HepG2 (cell line): ENCODE results near the gene SPSB2. TPM values are rescaled to one million over a fixed set of nuclear protein-coding genes. Genes with fewer than 3 reads are reported as not detected.

Experiments
- ATAC-seq: fragments of 200-7000 bp; cut with Tn5 transposase; 3 replicates; pipeline ENCODE4 v1.9.1; 2020; ENCODE audit warnings: mild to moderate bottlenecking, moderate library complexity
- BruUV-seq: library from RNA; stranded (reverse); fragments of 400-500 nt; replicated peaks from 2 replicates; lab custom pipeline; 2021; lab: Mats Ljungman, UMichigan
- CTCF ChIA-PET: fragments of 300-600 bp; formaldehyde crosslinking; extraction: SDS; loops from one replicate; lab custom pipeline; 2021; ENCODE audit warnings: low total read pairs, inconsistent platforms, low intra/inter-chr PET ratio; lab: Yijun Ruan, JAX
- POLR2A ChIA-PET: fragments of 350-600 bp; sonication (Branson Sonifier 250); formaldehyde crosslinking; loops from one replicate; lab custom pipeline; 2020; ENCODE audit warnings: antibody characterized with exemption, inconsistent platforms; lab: Yijun Ruan, JAX
- DNase-seq: peaks from one replicate; pipeline ENCODE4 v3.0.0-alpha.2; 2015; ENCODE audit warnings: low spot score
- FAIRE-seq: peaks from 3 replicates; lab custom pipeline; 2011; peaks lifted over from hg19 to GRCh38; lab: Jason Lieb, UNC
- H2AFZ ChIP-seq: one replicate; pipeline ENCODE4 v1.6.1; 2011; ENCODE audit warnings: low read length, inconsistent platforms
- H3K27ac ChIP-seq: fragments of 300-600 bp; 3 replicates; pipeline ENCODE4 v1.8.0; 2011; ENCODE audit warnings: mixed run types, mild to moderate bottlenecking, mixed read lengths, low read length, inconsistent platforms; ENCODE audit not compliant: insufficient read depth; ENCODE audit errors: extremely low read length
- H3K27me3 ChIP-seq, 2 experiments: fragments of 200-600 bp in 1 of 2; 2 replicates in 1 of 2; 3 replicates in 1 of 2; pipeline versions ENCODE4 v1.6.0 to v1.8.0; 2011; ENCODE audit warnings: low read length in 2 of 2, mild to moderate bottlenecking in 2 of 2, moderate library complexity in 2 of 2, inconsistent platforms in 1 of 2; ENCODE audit not compliant: insufficient read depth in 2 of 2, control insufficient read depth in 1 of 2
- H3K36me3 ChIP-seq, 2 experiments: fragments of 200-600 bp in 1 of 2; replicated peaks in 1 of 2; 2 replicates in 1 of 2; 3 replicates in 1 of 2; pipeline versions ENCODE4 v1.5.1 to v1.8.0; 2011; ENCODE audit warnings: low read length in 2 of 2, inconsistent platforms in 1 of 2; ENCODE audit not compliant: insufficient read depth in 2 of 2, control insufficient read depth in 1 of 2
- H3K4me1 ChIP-seq: 2 replicates; pipeline ENCODE4 v1.5.1; 2012; ENCODE audit warnings: low read length, inconsistent platforms; ENCODE audit not compliant: insufficient read depth
- H3K4me2 ChIP-seq: 2 replicates; pipeline ENCODE4 v1.6.0; 2011; ENCODE audit warnings: low read depth, low read length, inconsistent platforms
- H3K4me3 ChIP-seq, 3 experiments: fragments of 200-600 bp in 1 of 3; sonication (generic), shearing (Covaris generic) in 1 of 3; replicated peaks in 1 of 3; 2 replicates each; pipeline ENCODE4 v1.5.1; 2011 to 2016; ENCODE audit warnings: low read length in 3 of 3, inconsistent platforms in 2 of 3, low read depth in 2 of 3, mild to moderate bottlenecking in 2 of 3, control low read depth in 1 of 3, mixed read lengths in 1 of 3; ENCODE audit not compliant: insufficient read depth in 1 of 3
- H3K79me2 ChIP-seq: one replicate; pipeline ENCODE4 v1.6.1; 2011; ENCODE audit warnings: low read length, inconsistent platforms; ENCODE audit not compliant: insufficient read depth
- H3K9ac ChIP-seq: 2 replicates; pipeline ENCODE4 v1.6.0; 2011; ENCODE audit warnings: mild to moderate bottlenecking, low read depth, low read length, inconsistent platforms; ENCODE audit not compliant: insufficient read depth
- H3K9me3 ChIP-seq: 2 replicates; pipeline ENCODE4 v1.5.1; 2012; ENCODE audit warnings: mild to moderate bottlenecking, low read length
- H4K20me1 ChIP-seq: 2 replicates; pipeline ENCODE4 v1.6.0; 2011; ENCODE audit warnings: inconsistent platforms, mild to moderate bottlenecking, low read length, moderate library complexity; ENCODE audit not compliant: insufficient read depth
- CCAR2 ChIP-seq: fragments of 200-400 bp; formaldehyde crosslinking; optimal IDR thresholded peaks from 2 replicates; pipeline ENCODE3; 2018; ENCODE audit warnings: low read depth, mild to moderate bottlenecking, low read length, moderate library complexity
- CREM ChIP-seq, 2 experiments: sonication (generic) in 1 of 2; formaldehyde crosslinking in 1 of 2; IDR thresholded peaks; 2 replicates each; pipeline versions ENCODE4 v1.4.0 to v1.6.1; 2016 to 2020; ENCODE audit warnings: antibody characterized with exemption in 1 of 2, mild to moderate bottlenecking in 1 of 2, missing genetic modification reagents in 1 of 2
- EP300 ChIP-seq, 3 experiments: sonication (generic) in 1 of 3; formaldehyde crosslinking in 1 of 3; IDR thresholded peaks; 2 replicates each; pipeline versions ENCODE4 v1.5.1 to v1.6.1; 2011 to 2020; ENCODE audit warnings: low read depth in 2 of 3, low read length in 2 of 3, borderline replicate concordance in 1 of 3, improper control_type of control experiment in 1 of 3, mild to moderate bottlenecking in 1 of 3, missing genetic modification reagents in 1 of 3, moderate library complexity in 1 of 3
- IKZF4 ChIP-seq: sonication (generic); formaldehyde crosslinking; IDR thresholded peaks from 2 replicates; pipeline ENCODE4 v1.5.1; 2020; ENCODE audit warnings: borderline replicate concordance, mild to moderate bottlenecking, low read depth, missing genetic modification reagents; ENCODE audit errors: not compliant biosample characterization
- JUND ChIP-seq: sonication (generic); formaldehyde crosslinking; IDR thresholded peaks from 2 replicates; pipeline ENCODE4 v1.8.0; 2022; ENCODE audit warnings: mild to moderate bottlenecking, missing genetic modification reagents
- PITX1 ChIP-seq: sonication (generic); formaldehyde crosslinking; IDR thresholded peaks from 2 replicates; pipeline ENCODE4 v1.5.1; 2020; ENCODE audit warnings: mild to moderate bottlenecking, missing genetic modification reagents
- REL ChIP-seq: sonication (generic); formaldehyde crosslinking; conservative IDR thresholded peaks from 2 replicates; pipeline ENCODE4 v1.8.0; 2022; ENCODE audit warnings: mild to moderate bottlenecking, missing genetic modification reagents, moderate library complexity
- SALL1 ChIP-seq: sonication (generic); formaldehyde crosslinking; IDR thresholded peaks from 2 replicates; pipeline ENCODE4 v1.8.0; 2022; ENCODE audit warnings: mild to moderate bottlenecking, missing genetic modification reagents
- SP1 ChIP-seq, 2 experiments: fragments of 450-650 bp in 1 of 2; sonication (generic) in 1 of 2; formaldehyde crosslinking in 1 of 2; IDR thresholded peaks; 2 replicates each; pipeline versions ENCODE4 v1.4.0 to v1.6.1; 2016 to 2020; ENCODE audit warnings: missing genetic modification reagents in 1 of 2
- SP4 ChIP-seq: sonication (generic); formaldehyde crosslinking; IDR thresholded peaks from 2 replicates; pipeline ENCODE4 v1.8.1; 2023; ENCODE audit warnings: mild to moderate bottlenecking, missing genetic modification reagents
- ZFY ChIP-seq: sonication (generic); formaldehyde crosslinking; IDR thresholded peaks from 2 replicates; pipeline ENCODE4 v1.4.0; 2020; ENCODE audit warnings: missing genetic modification reagents
- ZNF510 ChIP-seq: sonication (generic); formaldehyde crosslinking; IDR thresholded peaks from 2 replicates; pipeline ENCODE4 v1.4.0; 2020; ENCODE audit warnings: low read depth, mild to moderate bottlenecking, missing genetic modification reagents
- ZNF703 ChIP-seq: sonication (generic); formaldehyde crosslinking; IDR thresholded peaks from 2 replicates; pipeline ENCODE4 v1.5.1; 2020; ENCODE audit warnings: missing genetic modification reagents, mild to moderate bottlenecking, moderate library complexity, borderline replicate concordance
- WGBS: methylation state at CpG from one replicate; pipeline ENCODE4 v1.1.6; 2017; ENCODE audit warnings: low lambda C conversion rate; 5-methylcytosine and 5-hydroxymethylcytosine counted together
- in situ Hi-C: cut with HindIII; loops from 2 replicates; pipeline ENCODE4 v1.10.0; 2017; ENCODE audit warnings: low pct_unique_long_range_greater_than_20kb; ENCODE audit not compliant: extremely low pct_ligation_motif_present
- intact Hi-C: fragments of 100-400 bp; cut with micrococcal nuclease; formaldehyde crosslinking; loops from one replicate; pipeline ENCODE4 v1.10.0; 2022; ENCODE audit not compliant: unreplicated experiment
- polyA plus RNA-seq, 8 experiments: library from polyadenylated mRNA; depleted of rRNA in 3 of 8; stranded (reverse) in 7 of 8; unstranded in 1 of 8; fragments of >200 nt; fragmentation: Illumina TruSeq in 4 of 8; extraction: Trizol in 4 of 8; gene quantifications; 2 replicates each; pipeline versions ENCODE4 v1.2.1 to v1.2.3, GENCODE V29; 2011 to 2016; ENCODE audit warnings: low read depth in 4 of 8, missing spikeins in 1 of 8, mixed read lengths in 1 of 8; ENCODE audit not compliant: insufficient read depth in 1 of 8
- total RNA-seq, 5 experiments: library from RNA; depleted of rRNA; stranded (reverse); fragments of >200 nt; fragmentation: Illumina TruSeq; extraction: Trizol; gene quantifications; 2 replicates each; pipeline ENCODE4 v1.2.3, GENCODE V29; 2016; ENCODE audit warnings: low read depth in 1 of 5
- TF ChIP-seq, protein P1 (sequence below): sonication (generic); formaldehyde crosslinking; IDR thresholded peaks from 2 replicates; pipeline ENCODE4 v1.4.0; 2020; ENCODE audit warnings: missing genetic modification reagents
- TF ChIP-seq, protein P2 (sequence below): IDR thresholded peaks from 2 replicates; pipeline ENCODE4 v1.6.1; 2016; ENCODE audit warnings: low read depth
- TF ChIP-seq, protein P3 (sequence below): sonication (generic); formaldehyde crosslinking; IDR thresholded peaks from 2 replicates; pipeline ENCODE4 v1.5.0; 2020; ENCODE audit warnings: missing genetic modification reagents, mild to moderate bottlenecking, borderline replicate concordance

Gene SPSB2
- total and polyA plus RNA-seq, 2 of the 13 experiments (the other 11 are each of a cell fraction or from before 2014, with no cell fraction given), result 2.0 to 6.2 TPM

DNA sequence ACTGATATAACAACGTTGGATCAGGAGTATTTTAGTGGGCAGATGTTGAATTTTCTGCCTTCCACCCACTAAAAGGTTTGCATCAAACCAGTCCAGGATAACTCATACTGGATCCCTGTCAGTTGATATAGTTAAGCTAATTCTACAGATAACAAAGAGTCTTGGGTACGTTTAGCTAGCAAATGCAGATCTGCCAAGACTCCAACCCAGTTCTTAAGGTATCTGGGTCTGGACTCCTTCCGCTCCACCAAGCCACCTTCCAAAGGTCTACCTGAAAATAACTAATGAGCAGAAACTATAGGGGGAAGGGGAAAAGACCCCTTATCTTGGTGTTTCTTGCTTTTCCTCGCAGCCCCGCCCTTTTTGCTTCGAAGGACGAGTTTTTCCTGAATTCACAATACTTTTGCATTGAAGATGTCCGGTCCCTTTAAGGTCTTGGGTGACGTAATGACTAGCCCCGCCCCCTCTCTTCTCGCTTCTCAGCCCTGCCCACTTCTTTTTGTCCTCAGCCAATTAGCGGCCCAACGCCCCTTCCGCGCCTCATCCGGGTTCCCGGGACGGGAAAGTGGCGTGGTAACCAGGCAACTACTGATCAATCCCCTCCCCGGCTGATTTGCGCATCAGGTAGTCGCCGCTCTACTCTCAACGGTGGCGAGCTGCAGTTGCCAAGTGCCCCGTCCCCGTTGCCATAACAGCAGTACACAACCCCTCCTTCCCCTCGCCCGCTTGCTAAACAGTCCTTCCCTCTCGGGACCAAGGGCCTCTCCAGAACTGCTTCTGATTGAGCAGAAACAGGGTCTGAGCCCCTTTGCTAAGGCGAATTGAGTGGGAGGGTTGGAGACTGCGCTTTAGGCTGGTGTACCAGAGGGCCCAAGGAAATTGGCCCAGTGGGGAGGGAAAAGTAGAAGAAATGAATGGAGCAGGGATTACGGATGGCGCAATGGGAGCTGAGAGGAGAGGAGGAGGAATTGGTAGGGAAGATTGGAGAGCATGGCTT is 31.5 kb upstream of the SPSB2 start, which contains the start of gene LRRC23:
Gene LRRC23 (plus strand): TSS at position 543 of the 997 bp plus-strand sequence. CDS start 812 bp downstream, outside the sequence.
- Histone ChIP-seq H3K36me3 (no peaks in the 10 kb centered on the region), H4K20me1 (no peaks in the 10 kb centered on the region), H3K27ac (peak within 1 kb of the TSS; percentile 69), H3K4me3 (peak within 1 kb of the TSS; percentile 78 to 88 (median 83)), H3K9me3 (no peaks in the 10 kb centered on the region), H3K27me3 (no peaks in the 10 kb centered on the region), H3K79me2 (no peaks in the 10 kb centered on the region), H3K4me2 (peak within 1 kb of the TSS; percentile 96), H3K9ac (peak within 1 kb of the TSS; percentile 81), H2AFZ (peak within 1 kb of the TSS; percentile 90), H3K4me1 (peaks cover 60% of the 10 kb centered on the region)
- in situ Hi-C loops (no loop called here), intact Hi-C loops (no loop called here)
- peak; percentile 84 for FAIRE-seq
- 5% methylated on average over 34 of the region's 34 CpGs for WGBS
- no TSS peak for BruUV-seq
- CTCF ChIA-PET, result no interaction called here
- POLR2A ChIA-PET, result interaction anchor here (0.6 to 2.2 kb wide), 7 partner anchors 9 to 203 kb away, joined by 3 to 10 read pairs (median 4); partner anchors contain the start of genes ENO2, SPSB2, TPI1 and USP5
- DNase-seq, result peak; percentile 90
- peak; percentile 89 for ATAC-seq
- TF ChIP-seq CCAR2 (no peak), ZNF510 (0 out of 2 replicates have a peak, but pooled peaks have one; percentile 64), ZFY (CRISPR knock-in tag) (peak; percentile 46; the same call in 1 of the 2 replicates), SP4 (peak; percentile 91), JUND (0 out of 2 replicates have a peak, but pooled peaks have one; percentile 23), PITX1 (CRISPR knock-in tag) (peak; percentile 60; the same call in 1 of the 2 replicates), IKZF4 (CRISPR knock-in tag) (no peak), SALL1 (CRISPR knock-in tag) (peak; percentile 77), EP300 (IDR thresholded peaks at IDR 0.05; ENCODE audit: low read depth in 2 of 2, low read length in 2 of 2) (peak in 1 of 2 experiments; percentile 63; a peak in 1 of 4 replicates), EP300 (CRISPR knock-in tag; IDR thresholded peaks at IDR 0.05; ENCODE audit: borderline replicate concordance) (no peak), REL (CRISPR knock-in tag) (no peak), CREM (IDR thresholded peaks at IDR 0.05) (peak; percentile 79), CREM (CRISPR knock-in tag; IDR thresholded peaks at IDR 0.05) (no peak), SP1 (IDR thresholded peaks at IDR 0.05) (no peak), SP1 (CRISPR knock-in tag; IDR thresholded peaks at IDR 0.05) (peak; percentile 57; the same call in 1 of the 2 replicates), ZNF703 (CRISPR knock-in tag) (no peak)
- TF ChIP-seq, protein P1, sequence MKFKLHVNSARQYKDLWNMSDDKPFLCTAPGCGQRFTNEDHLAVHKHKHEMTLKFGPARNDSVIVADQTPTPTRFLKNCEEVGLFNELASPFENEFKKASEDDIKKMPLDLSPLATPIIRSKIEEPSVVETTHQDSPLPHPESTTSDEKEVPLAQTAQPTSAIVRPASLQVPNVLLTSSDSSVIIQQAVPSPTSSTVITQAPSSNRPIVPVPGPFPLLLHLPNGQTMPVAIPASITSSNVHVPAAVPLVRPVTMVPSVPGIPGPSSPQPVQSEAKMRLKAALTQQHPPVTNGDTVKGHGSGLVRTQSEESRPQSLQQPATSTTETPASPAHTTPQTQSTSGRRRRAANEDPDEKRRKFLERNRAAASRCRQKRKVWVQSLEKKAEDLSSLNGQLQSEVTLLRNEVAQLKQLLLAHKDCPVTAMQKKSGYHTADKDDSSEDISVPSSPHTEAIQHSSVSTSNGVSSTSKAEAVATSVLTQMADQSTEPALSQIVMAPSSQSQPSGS (CRISPR knock-in tag), result peak; percentile 94
- TF ChIP-seq, protein P2, sequence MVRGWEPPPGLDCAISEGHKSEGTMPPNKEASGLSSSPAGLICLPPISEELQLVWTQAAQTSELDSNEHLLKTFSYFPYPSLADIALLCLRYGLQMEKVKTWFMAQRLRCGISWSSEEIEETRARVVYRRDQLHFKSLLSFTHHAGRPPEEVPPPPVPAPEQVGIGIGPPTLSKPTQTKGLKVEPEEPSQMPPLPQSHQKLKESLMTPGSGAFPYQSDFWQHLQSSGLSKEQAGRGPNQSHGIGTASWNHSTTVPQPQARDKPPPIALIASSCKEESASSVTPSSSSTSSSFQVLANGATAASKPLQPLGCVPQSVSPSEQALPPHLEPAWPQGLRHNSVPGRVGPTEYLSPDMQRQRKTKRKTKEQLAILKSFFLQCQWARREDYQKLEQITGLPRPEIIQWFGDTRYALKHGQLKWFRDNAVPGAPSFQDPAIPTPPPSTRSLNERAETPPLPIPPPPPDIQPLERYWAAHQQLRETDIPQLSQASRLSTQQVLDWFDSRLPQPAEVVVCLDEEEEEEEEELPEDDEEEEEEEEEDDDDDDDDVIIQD (CRISPR knock-in tag), result 0 out of 2 replicates have a peak, but pooled peaks have one; percentile 26
- TF ChIP-seq, protein P3, sequence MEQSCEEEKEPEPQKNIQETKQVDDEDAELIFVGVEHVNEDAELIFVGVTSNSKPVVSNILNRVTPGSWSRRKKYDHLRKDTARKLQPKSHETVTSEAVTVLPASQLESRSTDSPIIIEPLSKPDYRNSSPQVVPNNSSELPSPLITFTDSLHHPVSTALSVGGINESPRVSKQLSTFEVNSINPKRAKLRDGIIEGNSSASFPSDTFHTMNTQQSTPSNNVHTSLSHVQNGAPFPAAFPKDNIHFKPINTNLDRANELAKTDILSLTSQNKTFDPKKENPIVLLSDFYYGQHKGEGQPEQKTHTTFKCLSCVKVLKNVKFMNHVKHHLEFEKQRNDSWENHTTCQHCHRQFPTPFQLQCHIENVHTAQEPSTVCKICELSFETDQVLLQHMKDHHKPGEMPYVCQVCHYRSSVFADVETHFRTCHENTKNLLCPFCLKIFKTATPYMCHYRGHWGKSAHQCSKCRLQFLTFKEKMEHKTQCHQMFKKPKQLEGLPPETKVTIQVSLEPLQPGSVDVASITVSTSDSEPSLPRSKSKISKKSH (CRISPR knock-in tag), result peak; percentile 56; the same call in 1 of the 2 replicates
